IMR-90 (cell line): ENCODE measurements around the gene PGC. TPM values are rescaled to one million over a fixed set of nuclear protein-coding genes. Genes with fewer than 3 reads are reported as not detected.

ENCODE experiments used
- ATAC-seq: fragments of 200-7000 bp; cut with Tn5 transposase; 2 replicates; pipeline ENCODE4 v1.9.1; 2020; ENCODE audit warnings: low read depth, mild to moderate bottlenecking, moderate library complexity
- BruUV-seq: library from RNA; stranded (reverse); fragments of 400-500 nt; replicated peaks from 2 replicates; lab custom pipeline; 2021; lab: Mats Ljungman, UMichigan
- CTCF ChIA-PET: fragments of 300-600 bp; formaldehyde crosslinking; extraction: SDS; loops from one replicate; lab custom pipeline; 2021; ENCODE audit warnings: antibody characterized with exemption; lab: Yijun Ruan, JAX
- POLR2A ChIA-PET: fragments of 300-600 bp; sonication (Branson Sonifier 250); formaldehyde crosslinking; loops from one replicate; lab custom pipeline; 2022; ENCODE audit warnings: antibody characterized with exemption; ENCODE audit not compliant: unreplicated experiment; lab: Charles Lee
- DNase-seq: peaks from one replicate; pipeline ENCODE4 v3.0.0; 2013
- H2AFZ ChIP-seq: replicated peaks from 2 replicates; pipeline ENCODE3; 2013; ENCODE audit warnings: low read length, mild to moderate bottlenecking; ENCODE audit not compliant: poor library complexity
- H2AK5ac ChIP-seq: 2 replicates; pipeline ENCODE4 v1.6.1; 2013; ENCODE audit warnings: low read depth, low read length, inconsistent platforms
- H2AK9ac ChIP-seq: replicated peaks from 2 replicates; pipeline ENCODE3; 2013; ENCODE audit warnings: mild to moderate bottlenecking, low read depth, low read length, moderate library complexity; ENCODE audit not compliant: poor library complexity
- H2BK120ac ChIP-seq: 2 replicates; pipeline ENCODE4 v1.6.1; 2013; ENCODE audit warnings: low read depth, low read length, inconsistent platforms
- H2BK15ac ChIP-seq: 3 replicates; pipeline ENCODE4 v1.6.1; 2013; ENCODE audit warnings: low read depth, low read length, inconsistent platforms
- H2BK20ac ChIP-seq: 2 replicates; pipeline ENCODE4 v1.6.1; 2013; ENCODE audit warnings: low read depth, mild to moderate bottlenecking, inconsistent platforms, low read length, moderate library complexity
- H2BK5ac ChIP-seq: 2 replicates; pipeline ENCODE4 v1.6.1; 2013; ENCODE audit warnings: mild to moderate bottlenecking, low read depth, low read length, inconsistent platforms; ENCODE audit not compliant: poor library complexity, severe bottlenecking
- H3K14ac ChIP-seq: replicated peaks from 2 replicates; pipeline ENCODE4 v1.6.1; 2013; ENCODE audit warnings: low read depth, low read length, inconsistent platforms
- H3K18ac ChIP-seq: 2 replicates; pipeline ENCODE4 v1.6.1; 2013; ENCODE audit warnings: low read depth, low read length, control low read depth
- H3K23ac ChIP-seq: 2 replicates; pipeline ENCODE4 v1.6.1; 2013; ENCODE audit warnings: low read depth, low read length, inconsistent platforms
- H3K27ac ChIP-seq: 2 replicates; pipeline ENCODE4 v1.5.1; 2013; ENCODE audit warnings: mild to moderate bottlenecking, control low read depth, low read length; ENCODE audit not compliant: insufficient read depth
- H3K27me3 ChIP-seq: 2 replicates; pipeline ENCODE4 v1.6.1; 2013; ENCODE audit warnings: low read length; ENCODE audit not compliant: control insufficient read depth, insufficient read depth
- H3K36me3 ChIP-seq: 2 replicates; pipeline ENCODE4 v1.6.1; 2013; ENCODE audit warnings: low read length, mixed read lengths; ENCODE audit not compliant: control insufficient read depth, insufficient read depth
- H3K4ac ChIP-seq: 2 replicates; pipeline ENCODE4 v1.6.1; 2013; ENCODE audit warnings: low read depth, low read length, inconsistent platforms
- H3K4me1 ChIP-seq: 2 replicates; pipeline ENCODE4 v1.6.1; 2013; ENCODE audit warnings: low read length, mixed read lengths; ENCODE audit not compliant: control insufficient read depth, insufficient read depth
- H3K4me2 ChIP-seq: 2 replicates; pipeline ENCODE4 v1.6.1; 2013; ENCODE audit warnings: low read depth, mild to moderate bottlenecking, control low read depth, low read length, moderate library complexity
- H3K4me3 ChIP-seq: 2 replicates; pipeline ENCODE4 v1.5.1; 2013; ENCODE audit warnings: low read depth, mild to moderate bottlenecking, control low read depth, low read length, moderate library complexity; ENCODE audit not compliant: insufficient read depth
- H3K56ac ChIP-seq: 2 replicates; pipeline ENCODE4 v1.6.1; 2013; ENCODE audit warnings: low read length, inconsistent platforms; ENCODE audit not compliant: insufficient read depth; ENCODE audit errors: extremely low read depth
- H3K79me1 ChIP-seq, 2 experiments: 2 replicates each; pipeline ENCODE4 v1.6.1; 2013; ENCODE audit warnings: low read length in 2 of 2, inconsistent platforms in 1 of 2, low read depth in 1 of 2
- H3K9ac ChIP-seq: 2 replicates; pipeline ENCODE4 v1.6.1; 2013; ENCODE audit warnings: low read depth, low read length, control low read depth
- H3K9me1 ChIP-seq: 2 replicates; pipeline ENCODE4 v1.6.1; 2013; ENCODE audit warnings: low read length, inconsistent platforms; ENCODE audit not compliant: insufficient read depth
- H3K9me3 ChIP-seq: 2 replicates; pipeline ENCODE4 v1.6.1; 2013; ENCODE audit warnings: low read length; ENCODE audit not compliant: control insufficient read depth, insufficient read depth
- H4K20me1 ChIP-seq: 2 replicates; pipeline ENCODE4 v1.6.1; 2013; ENCODE audit warnings: low read length, inconsistent platforms; ENCODE audit not compliant: insufficient read depth
- H4K5ac ChIP-seq: 2 replicates; pipeline ENCODE4 v1.6.1; 2013; ENCODE audit warnings: mild to moderate bottlenecking, low read depth, low read length, control low read depth
- H4K8ac ChIP-seq, 2 experiments: 2 replicates each; pipeline ENCODE4 v1.6.1; 2013; ENCODE audit warnings: low read depth in 2 of 2, low read length in 2 of 2, control low read depth in 1 of 2, inconsistent platforms in 1 of 2
- H4K91ac ChIP-seq: 2 replicates; pipeline ENCODE4 v1.6.1; 2013; ENCODE audit warnings: low read depth, low read length, inconsistent platforms; ENCODE audit not compliant: insufficient read depth
- CHD1 ChIP-seq: IDR thresholded peaks from 2 replicates; pipeline ENCODE4 v1.6.1; 2012; ENCODE audit warnings: low read depth, low read length, improper control_type of control experiment
- USF2 ChIP-seq: fragments of 150-350 bp; IDR thresholded peaks from 2 replicates; pipeline ENCODE4 v1.6.1; 2017; ENCODE audit warnings: mild to moderate bottlenecking, antibody characterized with exemption, low read length, low read depth
- WGBS, 2 experiments: methylation state at CpG; one replicate each; pipeline versions ENCODE4 v1.1.5 to v1.1.7; 2013; ENCODE audit warnings: missing lambda C conversion rate in 2 of 2; ENCODE audit not compliant: insufficient read length in 1 of 2; ENCODE audit errors: extremely low coverage in 2 of 2; 5-methylcytosine and 5-hydroxymethylcytosine counted together
- dilution Hi-C: fragments of 300-500 bp; cut with HindIII; formaldehyde crosslinking; loops from one replicate; pipeline ENCODE4 v1.14.3; 2018; ENCODE audit warnings: low sequenced_read_pairs; ENCODE audit not compliant: unreplicated experiment
- in situ Hi-C: fragments of 300-500 bp; cut with MboI; formaldehyde crosslinking; loops from 3 replicates; pipeline ENCODE4 v1.14.3; 2019; ENCODE audit warnings: low sequenced_read_pairs, inconsistent platforms, mixed read lengths
- intact Hi-C: fragments of 100-400 bp; cut with micrococcal nuclease; formaldehyde crosslinking; loops from 2 replicates; pipeline ENCODE4 v1.10.0; 2022
- polyA plus RNA-seq, 3 experiments: library from polyadenylated mRNA; depleted of rRNA; stranded (reverse); fragments of >200 nt; gene quantifications; 2 replicates each; pipeline ENCODE4 v1.2.3, GENCODE V29; 2012; ENCODE audit warnings: low replicate concordance in 1 of 3
- total RNA-seq: library from RNA; depleted of rRNA; stranded (reverse); fragments of >200 nt; gene quantifications from 2 replicates; pipeline ENCODE4 v1.2.3, GENCODE V29; 2012

PGC gene
- total and polyA plus RNA-seq, 2 of the 4 experiments (the other 2 are of a cell fraction) = not detected

GRCh38 chr6:41739041-41739440 lies 8.2 kb downstream of the PGC start:
- peaks cover 4% of the 10 kb centered on the region; the same call in 1 of the 2 replicates for H3K9me1 ChIP-seq
- H2BK5ac ChIP-seq = no peak overlapping the region
- H3K79me1 ChIP-seq = no peaks in the 10 kb centered on the region
- dilution Hi-C loops = no loop called here
- H3K27ac ChIP-seq = no peak overlapping the region
- no peak overlapping the region for H3K14ac ChIP-seq
- ChIA-PET POLR2A (no interaction called here), CTCF (no interaction called here)
- in situ Hi-C loops = no loop called here
- H3K9me3 ChIP-seq = no peaks in the 10 kb centered on the region
- no peak for ATAC-seq
- no peak overlapping the region for H4K5ac ChIP-seq
- no peak overlapping the region for H2AK9ac ChIP-seq
- WGBS, 2 experiments = 60% methylated on average over 1 of the region's 4 CpGs; no CpG with 5 or more reads in 1 of the 2 experiments
- H3K4me2 ChIP-seq = no peak overlapping the region
- H3K27me3 ChIP-seq = peaks cover 4% of the 10 kb centered on the region; the same call in 1 of the 2 replicates
- no peak for DNase-seq
- TF ChIP-seq USF2 (no peak), CHD1 (no peak)
- no TSS peak for BruUV-seq
- H3K23ac ChIP-seq = no peak overlapping the region
- H4K20me1 ChIP-seq = no peaks in the 10 kb centered on the region
- intact Hi-C loops = no loop called here
- no peak overlapping the region for H3K56ac ChIP-seq
- H2BK120ac ChIP-seq = no peak overlapping the region
- H4K8ac ChIP-seq = no peak overlapping the region
- no peak overlapping the region for H4K91ac ChIP-seq
- no peak overlapping the region for H3K4ac ChIP-seq
- H3K4me3 ChIP-seq = no peak overlapping the region
- no peaks in the 10 kb centered on the region for H3K36me3 ChIP-seq
- no peak overlapping the region for H2BK15ac ChIP-seq
- no peak overlapping the region for H3K18ac ChIP-seq
- no peak overlapping the region for H2BK20ac ChIP-seq
- no peak overlapping the region for H2AFZ ChIP-seq
- no peaks in the 10 kb centered on the region for H3K4me1 ChIP-seq
- H2AK5ac ChIP-seq = no peak overlapping the region
- no peak overlapping the region for H3K9ac ChIP-seq
